Stomach (tissue), 9 donors: ENCODE measurements around the gene SDSL. TPM values are rescaled to one million over a fixed set of nuclear protein-coding genes. Genes with fewer than 3 reads are reported as not detected.

Source experiments
- DNase-seq, 2 donors: peaks; one replicate each; pipeline versions ENCODE4 v3.0.0 to v3.0.0-alpha.2; 2013 to 2019
- H3K27ac ChIP-seq, 5 donors: fragments of 200-600 bp in 4 of 5; sonication (generic) in 4 of 5; one replicate each; pipeline ENCODE4 v1.5.1; 2013 to 2019; ENCODE audit warnings: mild to moderate bottlenecking in 1 of 5, moderate library complexity in 1 of 5
- H3K27me3 ChIP-seq, 3 donors: fragments of 200-600 bp; sonication (generic); one replicate each; pipeline ENCODE4 v1.5.1; 2017 to 2019; ENCODE audit warnings: mixed run types in 1 of 3
- H3K36me3 ChIP-seq, 4 donors: fragments of 200-600 bp; sonication (generic); 1 replicate in 3 of 4; 2 replicates in 1 of 4; pipeline ENCODE4 v1.5.1; 2016 to 2019
- H3K4me1 ChIP-seq, 4 donors: fragments of 200-600 bp; sonication (generic); one replicate each; pipeline ENCODE4 v1.5.1; 2016 to 2019
- H3K4me3 ChIP-seq, 4 donors: fragments of 200-600 bp; sonication (generic) in 3 of 4; one replicate each; pipeline ENCODE4 v1.5.1; 2016 to 2019; ENCODE audit warnings: mild to moderate bottlenecking in 1 of 4
- H3K9me3 ChIP-seq, 4 donors: fragments of 200-600 bp; sonication (generic); one replicate each; pipeline ENCODE4 v1.5.1; 2016 to 2019
- CTCF ChIP-seq, 7 experiments: fragments of 450-650 bp in 4 of 7; fragments of 200-600 bp in 3 of 7; sonication (generic) in 3 of 7; IDR thresholded peaks; one replicate each; pipeline ENCODE4 v1.5.1; 2016 to 2019; ENCODE audit warnings: antibody characterized with exemption in 7 of 7, control low read depth in 2 of 7, mild to moderate bottlenecking in 1 of 7
- EP300 ChIP-seq: sonication (generic); formaldehyde crosslinking; IDR thresholded peaks from one replicate; pipeline ENCODE4 v1.6.1; 2017; ENCODE audit warnings: antibody characterized with exemption
- POLR2A ChIP-seq, 4 donors: fragments of 450-650 bp; IDR thresholded peaks; one replicate each; pipeline ENCODE4 v1.6.1; 2016; ENCODE audit warnings: antibody characterized with exemption in 4 of 4, control low read depth in 2 of 4, mild to moderate bottlenecking in 1 of 4, moderate library complexity in 1 of 4
- POLR2AphosphoS5 ChIP-seq, 3 donors: sonication (generic); formaldehyde crosslinking; IDR thresholded peaks; one replicate each; pipeline ENCODE4 v1.6.1; 2016; ENCODE audit warnings: antibody characterized with exemption in 3 of 3
- WGBS, 5 donors: extraction: QIAGEN DNeasy Blood & Tissue Kit in 3 of 5; methylation state at CpG; one replicate each; pipeline versions ENCODE4 v1.1.5 to v1.1.7; 2013 to 2018; 5-methylcytosine and 5-hydroxymethylcytosine counted together
- intact Hi-C: fragments of 100-400 bp; cut with DNase I; formaldehyde crosslinking; loops from one replicate; pipeline ENCODE4 v1.15.1; 2023; ENCODE audit warnings: low total_unique reads
- polyA plus RNA-seq, 3 donors: library from polyadenylated mRNA; stranded (reverse); fragments of 200-250 nt; gene quantifications; one replicate each; pipeline ENCODE4 v1.2.3, GENCODE V29; 2013
- total RNA-seq, 5 donors: library from RNA; depleted of rRNA; stranded (reverse); fragments of >200 nt; gene quantifications; one replicate each; pipeline versions ENCODE4 v1.1.0 to v1.2.3, GENCODE V29; 2014 to 2016
- donor health status: healthy with polysubstance abuse.
- donor health status: Bipolar disorder and iron deficiency.
- donor health status: healthy.

The SDSL gene
- total and polyA plus RNA-seq, 8 donors = 5.9 to 27.2 (median 15.1) TPM; not detected in 2

- peaks cover 0 to 67% (median 11%) of the 10 kb centered on the region in 3 donors for H3K27me3 ChIP-seq
Observed at GRCh38 chr12:113440947-113441782, 19.0 kb downstream of the SDSL start.

GRCh38 chr12:113443030-113443539 lies 20.9 kb downstream of the SDSL start:
- DNase-seq = no peak

More at GRCh38 chr12:113440947-113441782, 19.0 kb downstream of the SDSL start:
- peak in 1 of 2 donors; percentile 58 for DNase-seq
- no peaks in the 10 kb centered on the region for H3K36me3 ChIP-seq
- H3K9me3 ChIP-seq = peaks cover 0 to 7% (median 4%) of the 10 kb centered on the region in 4 donors
- no peak for TF ChIP-seq CTCF (IDR thresholded peaks at IDR 0.05)
- no peak for TF ChIP-seq EP300
- no peak for TF ChIP-seq POLR2A (IDR thresholded peaks at IDR 0.05)
- TF ChIP-seq POLR2AphosphoS5 (IDR thresholded peaks at IDR 0.05) = no peak
- intact Hi-C loops = no loop called here
- H3K27ac ChIP-seq = no peak overlapping the region
- 23 to 50% (median 35%) methylated on average over 14 of the region's 14 CpGs for WGBS, 5 donors
- no peaks in the 10 kb centered on the region for H3K4me1 ChIP-seq
- no peak overlapping the region for H3K4me3 ChIP-seq

GRCh38 chr12:113445544-113446171 lies 23.5 kb downstream of the SDSL start:
- intact Hi-C loops = no loop called here
- peaks cover 0 to 7% (median 5%) of the 10 kb centered on the region in 4 donors for H3K9me3 ChIP-seq
- 75 to 90% (median 88%) methylated on average over 6 of the region's 6 CpGs for WGBS, 5 donors
- H3K4me3 ChIP-seq = no peak overlapping the region
- peaks cover 0 to 84% (median 10%) of the 10 kb centered on the region in 3 donors for H3K27me3 ChIP-seq
- DNase-seq = no peak
- H3K36me3 ChIP-seq = no peaks in the 10 kb centered on the region
- H3K27ac ChIP-seq = no peak overlapping the region
- H3K4me1 ChIP-seq = no peaks in the 10 kb centered on the region
- TF ChIP-seq CTCF (IDR thresholded peaks at IDR 0.05) (no peak), POLR2A (IDR thresholded peaks at IDR 0.05) (no peak), POLR2AphosphoS5 (IDR thresholded peaks at IDR 0.05) (no peak), EP300 (no peak)

More at GRCh38 chr12:113443030-113443539, 20.9 kb downstream of the SDSL start:
- H3K4me3 ChIP-seq = no peak overlapping the region
- intact Hi-C loops = no loop called here
- H3K36me3 ChIP-seq = no peaks in the 10 kb centered on the region
- peaks cover 0 to 7% (median 5%) of the 10 kb centered on the region in 4 donors for H3K9me3 ChIP-seq
- TF ChIP-seq EP300 (no peak), POLR2A (IDR thresholded peaks at IDR 0.05) (no peak), POLR2AphosphoS5 (IDR thresholded peaks at IDR 0.05) (no peak), CTCF (IDR thresholded peaks at IDR 0.05) (no peak)
- no peak overlapping the region for H3K27ac ChIP-seq
- H3K4me1 ChIP-seq = no peaks in the 10 kb centered on the region
- 78 to 96% (median 91%) methylated on average over 6 of the region's 6 CpGs for WGBS, 5 donors
- peaks cover 0 to 81% (median 14%) of the 10 kb centered on the region in 3 donors for H3K27me3 ChIP-seq

GRCh38 chr12:113448873-113449272 lies 26.7 kb downstream of the SDSL start:
- Histone ChIP-seq H3K27ac (no peak overlapping the region), H3K4me1 (no peaks in the 10 kb centered on the region), H3K4me3 (no peak overlapping the region), H3K9me3 (peaks cover 0 to 7% (median 5%) of the 10 kb centered on the region in 4 donors), H3K27me3 (peaks cover 0 to 60% (median 4%) of the 10 kb centered on the region in 3 donors), H3K36me3 (no peaks in the 10 kb centered on the region)
- no peak for DNase-seq
- TF ChIP-seq CTCF (IDR thresholded peaks at IDR 0.05) (no peak), EP300 (no peak), POLR2AphosphoS5 (IDR thresholded peaks at IDR 0.05) (no peak), POLR2A (IDR thresholded peaks at IDR 0.05) (no peak)
- intact Hi-C loops = no loop called here
- 38 to 47% (median 42%) methylated on average over 7 of the region's 7 CpGs for WGBS, 5 donors
